ENCODE measurements around the gene APLF. TPM values are rescaled to one million over a fixed set of nuclear protein-coding genes. Genes with fewer than 3 reads are reported as not detected.
"Not testable (repeated sequence)": the region's sequence is repeated elsewhere in the genome, so short reads cannot be mapped to it uniquely, and the experiment has no call there.

The APLF gene
- total and polyA plus RNA-seq, 9 donors = 1.1 to 5.5 (median 1.4) TPM

- H3K9me3 ChIP-seq (replicated peaks; ENCODE audit: control insufficient read depth, low read depth, low read length) = no peaks in the 10 kb centered on the region
- H3K36me3 ChIP-seq (ENCODE audit: control insufficient read depth, insufficient read depth, low read length) = no peaks in the 10 kb centered on the region
- H3K4me3 ChIP-seq (ENCODE audit: low read length) = no peak overlapping the region
- no peaks in the 10 kb centered on the region for H3K27me3 ChIP-seq (ENCODE audit: control insufficient read depth, insufficient read depth, low read length)
- no peaks in the 10 kb centered on the region for H3K4me1 ChIP-seq (ENCODE audit: control insufficient read depth, insufficient read depth, low read length)
- DNase-seq = no peak
- H3K27ac ChIP-seq (ENCODE audit: low read length) = no peak overlapping the region
Measured at GRCh38 chr2:68475110-68475509, 7.7 kb downstream of the APLF start.

DNA sequence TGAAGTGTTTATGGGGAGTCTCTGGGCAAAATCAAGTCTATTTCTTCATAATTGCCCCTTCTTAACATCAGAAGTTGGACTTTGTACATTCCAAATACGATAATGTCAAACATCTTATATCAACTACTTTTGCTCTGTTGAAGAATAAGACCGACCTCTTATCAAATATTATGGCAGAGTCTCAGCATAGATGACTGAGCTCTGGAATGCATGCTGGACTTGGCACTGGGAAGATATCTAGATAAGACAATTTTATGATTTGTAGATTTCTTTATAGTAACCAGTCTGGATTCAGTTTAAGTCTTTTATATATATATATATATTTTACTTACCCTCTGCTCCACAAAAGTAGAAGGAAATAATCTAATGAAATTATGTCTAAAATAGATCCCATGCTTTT lies 8.2 kb downstream of the APLF start:
- DNase-seq = no peak
- Histone ChIP-seq H3K36me3 (ENCODE audit: control insufficient read depth, insufficient read depth, low read length) (no peaks in the 10 kb centered on the region), H3K4me1 (ENCODE audit: control insufficient read depth, insufficient read depth, low read length) (no peaks in the 10 kb centered on the region), H3K4me3 (ENCODE audit: low read length) (no peak overlapping the region), H3K27ac (ENCODE audit: low read length) (no peak overlapping the region), H3K27me3 (ENCODE audit: control insufficient read depth, insufficient read depth, low read length) (no peaks in the 10 kb centered on the region), H3K9me3 (replicated peaks; ENCODE audit: control insufficient read depth, low read depth, low read length) (no peaks in the 10 kb centered on the region)
- no CpG with 5 or more reads among the region's 2 CpGs for WGBS (ENCODE audit: insufficient coverage)

DNA sequence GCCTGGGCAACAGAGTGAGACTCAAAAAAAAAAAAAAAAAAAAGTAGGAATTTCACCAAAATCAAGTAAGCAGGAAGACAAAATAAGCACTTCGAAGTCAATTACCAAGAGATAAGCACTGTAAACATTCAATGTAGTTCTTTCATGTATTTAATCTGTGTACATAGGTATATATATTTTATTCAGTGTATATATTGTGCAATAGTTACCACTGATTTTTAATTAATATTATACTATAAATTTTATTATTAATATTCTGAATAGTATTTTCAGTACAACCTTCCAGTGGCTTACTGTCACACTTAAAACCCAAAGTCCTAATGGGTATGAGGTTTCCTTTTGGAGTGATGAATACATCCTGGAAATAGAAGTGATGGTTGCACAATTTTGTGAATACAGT lies 9.1 kb downstream of the APLF start:
- Histone ChIP-seq H3K36me3 (ENCODE audit: control insufficient read depth, insufficient read depth, low read length) (no peaks in the 10 kb centered on the region), H3K27me3 (ENCODE audit: control insufficient read depth, insufficient read depth, low read length) (no peaks in the 10 kb centered on the region), H3K9me3 (replicated peaks; ENCODE audit: control insufficient read depth, low read depth, low read length) (no peaks in the 10 kb centered on the region), H3K4me3 (ENCODE audit: low read length) (no peak overlapping the region), H3K27ac (ENCODE audit: low read length) (no peak overlapping the region), H3K4me1 (ENCODE audit: control insufficient read depth, insufficient read depth, low read length) (no peaks in the 10 kb centered on the region)
- WGBS (ENCODE audit: insufficient coverage) = no CpG with 5 or more reads among the region's 1 CpG
- no peak for DNase-seq

- Histone ChIP-seq H3K36me3 (ENCODE audit: control insufficient read depth, insufficient read depth, low read length) (no peaks in the 10 kb centered on the region), H3K27ac (ENCODE audit: low read length) (no peak overlapping the region), H3K9me3 (replicated peaks; ENCODE audit: control insufficient read depth, low read depth, low read length) (no peaks in the 10 kb centered on the region), H3K27me3 (ENCODE audit: control insufficient read depth, insufficient read depth, low read length) (no peaks in the 10 kb centered on the region), H3K4me3 (ENCODE audit: low read length) (no peak overlapping the region), H3K4me1 (ENCODE audit: control insufficient read depth, insufficient read depth, low read length) (no peaks in the 10 kb centered on the region)
- no CpG with 5 or more reads among the region's 1 CpG for WGBS (ENCODE audit: insufficient coverage)
- DNase-seq = no peak
Measured at GRCh38 chr2:68478688-68479087, 11.3 kb downstream of the APLF start.

GRCh38 chr2:68482296-68482820 lies 15.0 kb downstream of the APLF start:
- no peaks in the 10 kb centered on the region for H3K27me3 ChIP-seq (ENCODE audit: control insufficient read depth, insufficient read depth, low read length)
- no peak overlapping the region for H3K4me3 ChIP-seq (ENCODE audit: low read length)
- H3K9me3 ChIP-seq (replicated peaks; ENCODE audit: control insufficient read depth, low read depth, low read length) = no peaks in the 10 kb centered on the region
- H3K4me1 ChIP-seq (ENCODE audit: control insufficient read depth, insufficient read depth, low read length) = no peaks in the 10 kb centered on the region
- H3K36me3 ChIP-seq (ENCODE audit: control insufficient read depth, insufficient read depth, low read length) = no peaks in the 10 kb centered on the region
- WGBS (ENCODE audit: insufficient coverage) = 91% methylated on average over 2 of the region's 2 CpGs
- H3K27ac ChIP-seq (ENCODE audit: low read length) = no peak overlapping the region
- no peak for DNase-seq

GRCh38 chr2:68483011-68483410 lies 15.6 kb downstream of the APLF start:
- 86% methylated on average over 3 of the region's 3 CpGs for WGBS (ENCODE audit: insufficient coverage)
- Histone ChIP-seq H3K36me3 (ENCODE audit: control insufficient read depth, insufficient read depth, low read length) (no peaks in the 10 kb centered on the region), H3K9me3 (replicated peaks; ENCODE audit: control insufficient read depth, low read depth, low read length) (no peaks in the 10 kb centered on the region), H3K4me3 (ENCODE audit: low read length) (no peak overlapping the region), H3K27me3 (ENCODE audit: control insufficient read depth, insufficient read depth, low read length) (no peaks in the 10 kb centered on the region), H3K27ac (ENCODE audit: low read length) (no peak overlapping the region), H3K4me1 (ENCODE audit: control insufficient read depth, insufficient read depth, low read length) (no peaks in the 10 kb centered on the region)
- DNase-seq = no peak

DNA sequence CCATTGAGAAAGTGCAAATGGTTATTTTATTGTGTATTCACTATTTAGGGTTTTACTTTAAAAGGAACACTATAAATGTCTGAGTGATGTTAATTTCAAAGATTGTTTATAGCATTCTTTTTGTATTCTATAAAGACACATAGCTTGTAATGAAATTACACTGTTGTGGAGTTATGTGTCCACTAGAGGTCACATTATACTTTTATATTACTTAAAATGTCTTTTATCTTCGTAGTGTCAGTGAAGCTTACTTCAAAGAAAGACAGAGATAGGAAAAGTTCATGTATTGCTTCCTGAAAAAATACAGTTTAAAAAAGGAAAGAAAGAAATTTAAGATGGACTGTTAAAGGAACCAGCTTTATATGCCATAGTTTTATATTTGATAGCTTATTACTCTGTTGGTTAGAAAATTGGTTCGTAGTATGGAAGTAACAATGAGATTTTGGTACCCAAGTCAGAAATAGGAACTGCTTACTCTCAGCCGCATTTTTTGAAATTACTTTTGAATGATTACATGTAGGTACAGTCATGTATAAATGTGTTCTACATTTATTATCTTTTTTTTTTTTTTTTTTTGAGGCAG lies 20.5 kb downstream of the APLF start:
- Histone ChIP-seq H3K27ac (ENCODE audit: low read length) (no peak overlapping the region), H3K36me3 (ENCODE audit: control insufficient read depth, insufficient read depth, low read length) (no peaks in the 10 kb centered on the region), H3K27me3 (ENCODE audit: control insufficient read depth, insufficient read depth, low read length) (no peaks in the 10 kb centered on the region), H3K9me3 (replicated peaks; ENCODE audit: control insufficient read depth, low read depth, low read length) (no peaks in the 10 kb centered on the region), H3K4me1 (ENCODE audit: control insufficient read depth, insufficient read depth, low read length) (no peaks in the 10 kb centered on the region), H3K4me3 (ENCODE audit: low read length) (no peak overlapping the region)
- WGBS (ENCODE audit: insufficient coverage) = no CpG with 5 or more reads among the region's 3 CpGs
- DNase-seq = peak; percentile 47

- H3K36me3 ChIP-seq (ENCODE audit: control insufficient read depth, insufficient read depth, low read length); DNase-seq; H3K27me3 ChIP-seq (ENCODE audit: control insufficient read depth, insufficient read depth, low read length); H3K27ac ChIP-seq (ENCODE audit: low read length); H3K4me1 ChIP-seq (ENCODE audit: control insufficient read depth, insufficient read depth, low read length); H3K9me3 ChIP-seq (replicated peaks; ENCODE audit: control insufficient read depth, low read depth, low read length); H3K4me3 ChIP-seq (ENCODE audit: low read length): not testable (repeated sequence)
- WGBS (ENCODE audit: insufficient coverage) = no CpG with 5 or more reads among the region's 1 CpG
Measured at GRCh38 chr2:68488605-68489004, 21.2 kb downstream of the APLF start.

DNA sequence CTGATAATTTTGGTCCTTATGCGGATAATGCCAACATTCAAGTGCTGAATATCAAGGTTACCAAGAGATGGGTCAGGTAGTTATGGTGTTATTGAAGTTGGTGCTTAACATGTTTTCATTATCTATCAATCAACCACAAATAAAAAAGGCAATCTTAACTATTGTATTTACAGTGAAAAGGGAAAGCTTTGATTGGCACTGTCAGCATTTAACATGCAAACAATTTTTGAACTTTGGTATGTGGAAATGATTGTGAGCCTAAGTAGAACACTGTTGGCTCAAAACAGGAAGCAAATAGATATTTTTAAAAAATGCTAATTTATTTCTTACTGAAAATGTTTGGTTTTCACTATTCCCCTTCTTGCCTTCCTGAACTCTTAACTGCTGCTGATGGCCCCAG lies 21.9 kb downstream of the APLF start:
- H3K4me3 ChIP-seq (ENCODE audit: low read length) = no peak overlapping the region
- H3K36me3 ChIP-seq (ENCODE audit: control insufficient read depth, insufficient read depth, low read length) = no peaks in the 10 kb centered on the region
- H3K4me1 ChIP-seq (ENCODE audit: control insufficient read depth, insufficient read depth, low read length) = no peaks in the 10 kb centered on the region
- no CpG with 5 or more reads among the region's 1 CpG for WGBS (ENCODE audit: insufficient coverage)
- no peak for DNase-seq
- H3K9me3 ChIP-seq (replicated peaks; ENCODE audit: control insufficient read depth, low read depth, low read length) = no peaks in the 10 kb centered on the region
- H3K27ac ChIP-seq (ENCODE audit: low read length) = no peak overlapping the region
- H3K27me3 ChIP-seq (ENCODE audit: control insufficient read depth, insufficient read depth, low read length) = no peaks in the 10 kb centered on the region

GRCh38 chr2:68491582-68491981 lies 24.2 kb downstream of the APLF start:
- no CpG with 5 or more reads among the region's 1 CpG for WGBS (ENCODE audit: insufficient coverage)
- H3K9me3 ChIP-seq (replicated peaks; ENCODE audit: control insufficient read depth, low read depth, low read length) = peaks cover 6% of the 10 kb centered on the region
- H3K4me1 ChIP-seq (ENCODE audit: control insufficient read depth, insufficient read depth, low read length) = no peaks in the 10 kb centered on the region
- no peak overlapping the region for H3K27ac ChIP-seq (ENCODE audit: low read length)
- no peaks in the 10 kb centered on the region for H3K27me3 ChIP-seq (ENCODE audit: control insufficient read depth, insufficient read depth, low read length)
- DNase-seq = no peak
- no peak overlapping the region for H3K4me3 ChIP-seq (ENCODE audit: low read length)
- H3K36me3 ChIP-seq (ENCODE audit: control insufficient read depth, insufficient read depth, low read length) = no peaks in the 10 kb centered on the region

GRCh38 chr2:68499133-68499532 lies 31.7 kb downstream of the APLF start:
- H3K27me3 ChIP-seq (ENCODE audit: control insufficient read depth, insufficient read depth, low read length) = no peaks in the 10 kb centered on the region
- H3K27ac ChIP-seq (ENCODE audit: low read length) = no peak overlapping the region
- H3K4me1 ChIP-seq (ENCODE audit: control insufficient read depth, insufficient read depth, low read length) = no peaks in the 10 kb centered on the region
- peaks cover 7% of the 10 kb centered on the region for H3K9me3 ChIP-seq (replicated peaks; ENCODE audit: control insufficient read depth, low read depth, low read length)
- DNase-seq = no peak
- H3K36me3 ChIP-seq (ENCODE audit: control insufficient read depth, insufficient read depth, low read length) = no peaks in the 10 kb centered on the region
- H3K4me3 ChIP-seq (ENCODE audit: low read length) = no peak overlapping the region

Data from muscle of leg (tissue), 11 donors.